Coronary artery (tissue), 2 donors: ENCODE results near the gene JUND.

Source experiments
- DNase-seq: peaks from one replicate; pipeline ENCODE4 v3.0.0-alpha.2; 2017; ENCODE audit warnings: low spot score
- H3K27ac ChIP-seq, 2 donors: fragments of 200-600 bp; sonication (generic); one replicate each; pipeline ENCODE4 v1.5.1; 2016 to 2019
- H3K4me3 ChIP-seq: fragments of 200-600 bp; sonication (generic); 2 replicates; pipeline ENCODE4 v1.5.1; 2016; ENCODE audit warnings: mild to moderate bottlenecking, moderate library complexity
- TF ChIP-seq, protein P1 (sequence below): fragments of 200-600 bp; sonication (generic); IDR thresholded peaks from one replicate; pipeline ENCODE4 v1.5.1; 2019; ENCODE audit warnings: antibody characterized with exemption

JUND gene

DNA sequence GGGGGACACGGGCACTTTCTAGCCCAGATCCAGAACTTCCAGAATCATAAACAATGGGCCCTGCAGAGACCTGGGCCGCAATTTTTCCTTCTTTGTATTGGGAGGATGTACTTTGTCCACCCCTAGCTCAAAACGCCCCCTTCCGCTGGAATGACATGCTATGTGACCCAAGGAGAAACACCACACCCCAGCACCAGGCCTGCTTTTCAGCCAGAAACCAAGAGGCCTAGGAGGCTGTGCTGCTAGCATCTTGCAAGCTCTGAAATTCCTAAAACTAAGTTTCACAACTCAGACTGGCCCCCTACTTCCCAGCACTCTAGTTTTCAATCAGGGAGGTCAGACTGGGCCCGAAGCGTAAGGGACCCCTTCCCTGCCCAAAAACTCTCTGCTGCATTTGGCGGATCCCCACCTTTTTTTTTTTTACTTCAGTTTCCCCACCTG is 40.9 kb upstream of the JUND start:
- no peak for DNase-seq
- H3K27ac ChIP-seq, result peak overlapping the region; percentile 65 to 92
- TF ChIP-seq, protein P1, sequence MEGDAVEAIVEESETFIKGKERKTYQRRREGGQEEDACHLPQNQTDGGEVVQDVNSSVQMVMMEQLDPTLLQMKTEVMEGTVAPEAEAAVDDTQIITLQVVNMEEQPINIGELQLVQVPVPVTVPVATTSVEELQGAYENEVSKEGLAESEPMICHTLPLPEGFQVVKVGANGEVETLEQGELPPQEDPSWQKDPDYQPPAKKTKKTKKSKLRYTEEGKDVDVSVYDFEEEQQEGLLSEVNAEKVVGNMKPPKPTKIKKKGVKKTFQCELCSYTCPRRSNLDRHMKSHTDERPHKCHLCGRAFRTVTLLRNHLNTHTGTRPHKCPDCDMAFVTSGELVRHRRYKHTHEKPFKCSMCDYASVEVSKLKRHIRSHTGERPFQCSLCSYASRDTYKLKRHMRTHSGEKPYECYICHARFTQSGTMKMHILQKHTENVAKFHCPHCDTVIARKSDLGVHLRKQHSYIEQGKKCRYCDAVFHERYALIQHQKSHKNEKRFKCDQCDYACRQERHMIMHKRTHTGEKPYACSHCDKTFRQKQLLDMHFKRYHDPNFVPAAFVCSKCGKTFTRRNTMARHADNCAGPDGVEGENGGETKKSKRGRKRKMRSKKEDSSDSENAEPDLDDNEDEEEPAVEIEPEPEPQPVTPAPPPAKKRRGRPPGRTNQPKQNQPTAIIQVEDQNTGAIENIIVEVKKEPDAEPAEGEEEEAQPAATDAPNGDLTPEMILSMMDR, result no peak
- peak overlapping the region; percentile 84 for H3K4me3 ChIP-seq

DNA sequence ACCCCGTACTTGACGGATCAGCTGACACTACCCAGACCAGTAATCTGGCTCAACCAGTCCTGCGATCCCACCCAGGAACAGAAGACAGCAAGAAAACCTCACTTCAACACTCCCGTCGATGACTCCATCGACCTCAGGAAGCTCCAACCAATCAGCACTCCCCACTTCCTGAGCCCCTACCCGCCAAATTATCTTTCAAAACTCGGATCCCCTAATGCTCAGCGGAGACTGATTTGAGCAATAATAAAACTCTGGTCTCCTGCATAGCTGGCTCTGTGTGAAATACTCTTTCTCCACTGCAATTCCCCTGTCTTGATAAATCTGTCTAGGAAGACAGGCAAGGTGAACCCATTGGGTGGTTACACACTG is 40.3 kb upstream of the JUND start:
- TF ChIP-seq, protein P1, result no peak
- H3K27ac ChIP-seq, result peak overlapping the region in 1 of 2 donors; percentile 92
- no peak for DNase-seq
- H3K4me3 ChIP-seq, result peak overlapping the region; percentile 84

DNA sequence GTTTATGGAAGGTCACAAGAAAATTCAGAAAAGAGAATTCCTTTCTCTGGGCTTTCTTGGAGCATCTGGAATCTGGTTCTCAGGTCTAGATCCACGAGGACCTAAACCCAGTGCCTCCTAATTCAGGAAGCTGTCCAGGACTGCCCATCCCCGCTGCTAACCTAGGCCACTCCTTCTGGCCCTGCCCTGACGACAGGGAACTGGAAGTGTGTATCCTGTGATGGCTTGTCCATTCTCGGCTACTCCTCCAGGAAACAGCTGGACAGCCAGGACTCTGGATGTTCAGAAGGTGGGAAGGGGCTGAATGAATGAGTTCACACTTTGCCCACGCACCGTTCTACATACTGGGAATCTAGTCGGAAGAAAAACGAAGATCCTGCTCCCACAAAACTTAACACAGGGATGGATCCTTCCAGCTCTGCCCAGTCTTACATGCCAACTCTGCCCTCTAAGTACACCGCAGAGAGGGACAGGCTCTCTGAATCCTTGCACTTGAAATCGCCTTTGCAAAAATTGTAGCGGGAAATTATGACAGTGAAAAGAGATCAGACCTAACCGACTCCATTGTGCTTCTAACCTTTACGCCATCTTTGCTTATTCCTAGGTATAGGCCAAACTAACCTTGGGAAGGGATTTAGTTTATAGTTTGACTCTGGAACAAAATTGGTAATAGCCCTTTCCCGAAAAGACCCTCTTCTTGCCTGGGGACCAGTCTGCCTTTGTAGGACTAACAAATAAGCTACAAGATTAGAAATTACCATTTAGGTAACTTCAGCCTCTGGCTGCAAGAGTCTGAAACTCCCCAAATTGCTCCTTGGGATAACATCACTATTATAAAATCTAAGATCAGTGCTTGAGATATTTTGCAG is 39.7 kb upstream of the JUND start:
- H3K27ac ChIP-seq, result peak overlapping the region in 1 of 2 donors; percentile 92

DNA sequence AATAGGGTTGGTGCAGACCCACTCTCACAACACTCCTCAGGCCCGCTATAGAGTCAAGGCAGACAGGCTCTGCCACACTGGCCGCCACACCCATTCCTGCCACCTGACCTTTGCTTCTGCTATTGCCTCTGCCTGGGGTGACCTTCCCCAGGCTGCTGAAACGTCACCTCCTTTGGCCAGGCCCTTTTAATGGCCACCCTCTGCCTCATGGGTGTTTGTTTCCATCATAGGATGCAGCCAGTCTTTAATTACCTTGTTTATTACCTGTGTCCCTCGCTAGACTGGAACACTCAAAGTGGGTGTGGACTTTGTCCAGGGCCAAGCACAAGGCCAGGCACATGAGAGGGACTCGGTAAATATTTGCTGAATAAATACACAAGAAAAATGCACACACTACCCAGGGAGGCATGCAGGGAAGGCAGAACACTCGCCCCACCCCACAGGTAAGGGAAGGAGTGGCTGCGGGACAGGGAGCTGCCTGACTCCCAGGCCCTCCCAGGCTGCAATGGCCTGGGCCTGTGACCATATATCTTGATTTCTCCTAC is 38.2 kb upstream of the JUND start:
- DNase-seq, result no peak
- Histone ChIP-seq H3K27ac (peak overlapping the region in 1 of 2 donors; percentile 14), H3K4me3 (no peak overlapping the region)
- TF ChIP-seq, protein P1, result no peak

More for the DNA sequence above, 39.7 kb upstream of the JUND start:
- peak overlapping the region; percentile 84 for H3K4me3 ChIP-seq
- DNase-seq, result no peak
- TF ChIP-seq, protein P1, result no peak

DNA sequence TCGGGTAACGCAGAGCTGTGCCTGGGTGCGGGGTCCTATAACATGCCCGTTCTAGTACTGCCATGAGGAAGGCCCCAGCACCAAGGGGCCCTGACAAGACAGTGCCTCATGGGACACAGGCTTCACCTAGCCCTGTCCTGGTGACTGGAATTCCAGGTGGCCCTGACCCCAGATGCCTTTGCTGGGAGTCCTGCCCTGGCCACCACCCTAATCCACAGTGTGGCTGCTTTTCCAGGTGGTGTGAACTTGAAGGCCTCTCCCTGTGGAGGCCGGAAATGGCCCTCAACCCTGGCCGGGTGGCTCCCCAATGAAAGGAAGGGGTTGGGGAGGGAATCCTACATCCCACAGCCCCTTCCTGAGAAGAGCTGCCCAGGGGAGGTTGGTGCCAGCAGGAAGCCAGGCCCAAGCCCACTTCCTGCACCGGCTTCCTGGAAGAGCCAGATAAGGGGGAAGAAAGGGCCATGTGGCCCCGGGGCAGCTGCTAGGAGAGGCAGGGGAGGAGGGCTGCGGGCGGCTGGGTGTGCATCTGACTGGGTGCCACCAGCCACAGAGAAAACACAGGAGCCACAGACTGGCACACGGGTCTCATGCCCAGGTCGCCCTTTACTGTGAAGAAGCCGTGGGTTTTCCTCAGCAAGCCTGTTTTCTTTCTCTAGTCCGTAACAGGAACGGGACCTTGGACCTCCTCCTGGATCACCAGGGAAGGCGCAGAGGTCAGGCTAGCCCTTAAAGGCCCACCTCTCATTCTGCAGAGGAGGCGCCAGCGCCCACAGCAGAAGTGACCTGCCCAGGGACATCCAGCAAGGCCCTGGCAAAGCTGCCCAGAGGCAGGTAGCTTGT is 36.8 kb upstream of the JUND start:
- TF ChIP-seq, protein P1, result no peak
- DNase-seq, result no peak
- H3K27ac ChIP-seq, result peak overlapping the region; percentile 12 to 64
- H3K4me3 ChIP-seq, result no peak overlapping the region

DNA sequence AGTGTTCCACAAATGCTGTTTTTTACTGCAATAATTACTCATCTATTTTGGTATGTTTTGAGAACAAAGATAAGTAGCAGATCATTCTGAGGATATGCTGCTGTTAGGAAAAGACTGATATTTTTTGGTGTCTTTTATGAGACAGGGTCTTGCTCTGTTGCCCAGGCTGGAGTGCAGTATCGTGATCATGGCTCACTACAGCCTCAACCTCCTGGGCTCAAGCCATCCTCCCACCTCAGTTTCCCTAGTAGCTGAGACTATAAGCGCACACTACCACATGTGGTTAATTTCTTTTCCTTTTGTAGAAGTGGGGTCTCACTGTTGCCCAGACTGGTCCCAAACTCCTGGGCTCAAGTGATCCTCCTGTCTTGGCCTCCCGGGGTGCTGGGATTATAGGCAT is 32.0 kb upstream of the JUND start:
- DNase-seq, result no peak
- TF ChIP-seq, protein P1, result no peak
- H3K4me3 ChIP-seq, result no peak overlapping the region
- H3K27ac ChIP-seq, result no peak overlapping the region
